GM12891 (cell line): ENCODE results near the gene GABRA6.

Experiments used
- DNase-seq: peaks from one replicate; pipeline ENCODE4 v3.0.0; 2011; ENCODE audit warnings: low spot score; ENCODE audit not compliant: insufficient read length
- FAIRE-seq: peaks from 2 replicates; lab custom pipeline; 2011; peaks lifted over from hg19 to GRCh38; lab: Jason Lieb, UNC
- PAX5 ChIP-seq: IDR thresholded peaks from 2 replicates; pipeline ENCODE4 v1.6.1; 2011; ENCODE audit warnings: low read length, moderate library complexity, mild to moderate bottlenecking; ENCODE audit not compliant: insufficient read depth, severe bottlenecking
- POLR2A ChIP-seq: IDR thresholded peaks from 2 replicates; pipeline ENCODE4 v1.6.1; 2011; ENCODE audit warnings: low read depth, low read length, control low read depth
- POLR2AphosphoS5 ChIP-seq: IDR thresholded peaks from 2 replicates; pipeline ENCODE4 v1.6.1; 2011; ENCODE audit warnings: low read depth, low read length, control low read depth
- POU2F2 ChIP-seq: IDR thresholded peaks from 2 replicates; pipeline ENCODE4 v1.6.1; 2011; ENCODE audit warnings: low read depth, mild to moderate bottlenecking, control low read depth, low read length, moderate library complexity
- SPI1 ChIP-seq: IDR thresholded peaks from 2 replicates; pipeline ENCODE4 v1.6.1; 2011; ENCODE audit warnings: low read depth, low read length, control low read depth
- TAF1 ChIP-seq: IDR thresholded peaks from 2 replicates; pipeline ENCODE4 v1.6.1; 2011; ENCODE audit warnings: low read depth, low read length, control low read depth

GABRA6 gene

GRCh38 chr5:161751265-161751664 lies 65.7 kb downstream of the GABRA6 start:
- TF ChIP-seq TAF1: no peak
- no peak for TF ChIP-seq POLR2AphosphoS5
- no peak for TF ChIP-seq PAX5
- no peak for TF ChIP-seq POU2F2
- no peak for TF ChIP-seq SPI1
- TF ChIP-seq POLR2A: no peak
- DNase-seq (no peak), FAIRE-seq (no peak)
